Activated T-helper 1 cell treated with anti-CD3 and anti-CD28 coated beads, Interleukin-2, amount 50 U/mL, for 16 hours (primary cell): ENCODE results near the gene POLD2.

Experiments used
- DNase-seq, 2 donors: peaks; one replicate each; pipeline ENCODE4 v3.0.0-alpha.2; 2020; ENCODE audit warnings: low read depth in 1 of 2, low spot score in 1 of 2

POLD2 gene

DNA sequence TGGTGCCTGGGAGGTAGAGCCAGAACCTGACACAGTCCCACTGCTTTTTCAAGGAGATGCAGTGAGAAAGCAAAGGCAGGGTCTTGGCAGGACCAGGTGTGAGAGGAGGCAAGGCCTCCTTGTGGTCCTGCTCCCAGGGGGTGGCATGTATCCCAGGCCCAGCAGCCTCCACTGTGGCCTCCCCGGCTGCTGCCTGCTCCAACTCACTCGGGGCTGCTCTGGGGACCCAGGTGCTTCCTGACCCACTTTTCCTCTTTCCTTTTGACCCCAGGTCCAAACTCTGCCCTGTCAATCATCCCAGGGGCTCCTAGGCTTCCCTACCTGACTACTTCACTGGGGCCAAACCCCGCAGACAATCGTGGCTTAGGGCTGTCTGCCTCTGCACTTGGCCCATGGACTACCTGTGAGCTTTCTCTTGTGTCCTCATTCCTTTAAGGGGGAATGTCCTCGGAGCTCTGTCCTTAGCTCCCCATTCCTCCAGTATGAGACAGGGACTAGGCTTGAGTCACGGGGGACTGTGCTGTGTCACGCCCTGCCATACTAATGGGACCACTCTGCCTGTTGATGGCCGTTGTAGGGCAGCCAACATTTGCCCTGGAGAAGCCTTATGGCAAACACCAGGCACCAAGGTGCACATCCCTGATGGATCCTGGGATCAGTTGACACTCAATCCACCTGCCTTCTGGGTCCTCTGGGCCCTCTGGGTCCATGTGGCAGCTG lies 20.3 kb downstream of the POLD2 start:
- DNase-seq, result no peak

DNA sequence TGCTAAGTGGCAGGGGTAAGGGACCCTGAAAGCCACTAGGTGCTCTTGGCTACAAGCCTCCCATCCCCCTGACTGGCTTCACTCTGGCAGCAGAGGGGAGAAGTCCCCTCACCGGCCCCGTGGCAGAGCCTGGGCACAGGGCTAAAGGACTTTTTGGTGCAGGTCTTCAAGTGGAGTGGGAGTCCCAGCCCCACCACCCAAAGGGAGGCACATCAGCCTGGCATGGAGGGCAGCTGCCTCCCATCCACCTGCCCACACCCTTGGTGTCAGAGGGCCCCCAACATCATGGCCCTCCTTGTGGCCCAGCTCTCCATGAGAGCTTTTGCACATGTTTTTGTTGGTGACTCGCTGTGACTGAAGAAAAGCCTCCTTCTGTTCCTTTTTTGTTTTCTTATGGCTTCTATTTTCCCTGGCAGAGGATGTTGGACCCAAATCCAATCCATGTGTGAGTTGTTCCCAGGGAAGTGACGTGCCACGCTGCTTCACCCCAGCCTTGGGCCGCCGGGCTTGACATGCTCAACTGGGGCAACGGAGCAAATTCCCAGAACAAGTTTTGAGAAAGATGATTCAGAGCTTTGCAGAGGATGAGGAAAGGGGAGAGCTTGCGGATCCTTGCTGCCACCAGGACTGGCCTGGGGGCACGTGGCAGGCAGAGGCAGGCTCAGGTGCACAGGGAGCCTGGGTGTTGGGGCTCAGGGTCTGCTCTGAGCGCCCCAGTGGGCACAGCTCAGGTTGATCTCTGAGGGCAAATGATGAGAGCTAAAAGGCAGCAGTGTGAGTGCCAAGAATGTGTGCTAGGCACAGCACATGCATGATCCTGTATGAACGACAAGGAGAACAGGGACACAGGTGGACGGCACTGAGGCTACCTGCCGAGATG lies 21.1 kb downstream of the POLD2 start:
- DNase-seq, result no peak

DNA sequence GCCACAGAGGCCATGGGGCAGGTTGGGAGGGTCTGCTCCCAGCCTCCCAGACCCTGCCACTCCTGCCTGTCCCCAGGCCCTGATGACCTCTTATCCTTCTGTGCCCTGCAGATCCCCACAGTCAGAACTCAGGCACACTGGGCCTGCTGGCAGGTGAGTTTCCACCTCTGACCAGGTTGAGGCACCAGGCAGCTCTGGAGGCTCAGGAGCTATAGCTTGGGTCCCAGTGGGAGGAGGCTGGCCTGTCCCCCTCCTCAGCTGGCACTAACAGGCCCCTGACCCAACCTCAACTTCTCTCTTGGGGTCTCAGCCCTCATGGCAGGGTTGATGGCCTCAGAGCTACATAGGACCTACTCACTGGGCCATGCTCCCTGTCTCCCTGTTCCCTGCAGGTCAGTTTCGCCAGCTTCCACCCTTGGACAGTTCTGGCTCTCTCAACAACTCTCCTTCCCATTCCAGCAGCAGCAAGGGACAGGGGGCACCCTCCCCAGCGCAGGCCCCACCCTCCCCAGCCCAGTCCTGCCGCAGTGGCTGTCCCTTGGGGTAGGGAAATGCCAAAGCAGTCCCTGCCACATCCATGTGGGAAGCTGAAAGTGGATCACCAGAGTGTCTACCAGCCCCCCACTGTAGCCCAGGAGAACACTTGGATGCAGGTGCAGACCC lies 21.9 kb downstream of the POLD2 start:
- DNase-seq, result no peak

DNA sequence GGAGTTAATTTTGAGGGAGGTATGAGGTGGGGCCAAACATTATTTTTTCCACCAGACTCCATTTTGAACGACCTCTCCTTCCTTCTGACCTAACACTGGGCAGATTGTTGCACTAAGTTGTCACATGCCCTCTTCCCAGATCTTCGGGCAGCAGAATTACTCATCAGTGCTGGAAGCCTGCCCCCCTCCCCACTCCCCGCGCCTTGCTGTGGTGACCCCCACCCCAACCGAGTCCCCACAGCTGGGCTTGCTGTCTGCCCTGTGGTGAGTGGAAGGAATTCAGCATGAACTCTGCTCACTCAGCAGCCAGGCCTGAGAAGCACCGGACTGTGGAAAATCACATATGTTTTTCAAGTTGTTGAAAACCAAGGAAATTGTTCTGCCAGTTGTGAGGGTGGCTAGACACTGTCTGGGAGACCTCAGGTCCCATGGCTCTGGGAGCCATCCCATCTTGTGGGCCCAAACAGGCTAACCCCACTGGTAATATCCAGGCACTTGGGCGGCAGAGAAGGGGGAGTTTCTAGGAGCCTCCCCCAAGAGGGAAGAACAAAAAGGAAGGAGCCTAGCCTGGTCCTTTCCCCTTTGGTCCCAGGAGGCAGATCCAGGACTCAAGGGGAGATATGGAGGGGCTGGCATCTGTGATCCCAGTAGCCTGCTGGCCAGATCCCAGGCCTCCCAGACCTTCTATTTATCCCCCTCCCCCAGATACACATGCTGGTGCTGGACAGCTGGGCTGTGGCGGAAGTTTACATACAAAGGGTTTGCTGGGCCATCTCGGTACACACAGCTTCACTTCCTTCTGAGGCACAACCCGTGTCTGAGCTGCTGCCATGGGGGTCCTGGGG lies 22.7 kb downstream of the POLD2 start:
- DNase-seq, result no peak

DNA sequence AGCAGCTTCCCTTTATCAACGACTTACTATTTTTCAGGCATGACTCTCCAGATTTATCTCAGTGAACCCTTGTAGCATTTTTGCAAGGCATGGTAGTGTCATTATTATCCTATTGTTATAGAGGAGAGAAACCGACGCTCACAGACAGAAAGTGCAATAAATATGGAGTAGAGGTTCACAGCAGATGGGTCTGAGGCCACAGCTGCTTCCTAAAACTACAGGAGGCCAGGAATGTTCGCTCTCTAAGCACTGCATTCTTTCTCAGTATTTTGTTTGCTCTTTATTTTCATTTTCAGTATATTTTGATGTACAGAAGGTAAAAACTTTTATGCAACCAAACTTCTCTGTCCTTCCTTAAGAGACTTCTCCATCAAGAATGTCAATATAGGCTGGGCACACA lies 23.7 kb downstream of the POLD2 start:
- DNase-seq, result no peak

DNA sequence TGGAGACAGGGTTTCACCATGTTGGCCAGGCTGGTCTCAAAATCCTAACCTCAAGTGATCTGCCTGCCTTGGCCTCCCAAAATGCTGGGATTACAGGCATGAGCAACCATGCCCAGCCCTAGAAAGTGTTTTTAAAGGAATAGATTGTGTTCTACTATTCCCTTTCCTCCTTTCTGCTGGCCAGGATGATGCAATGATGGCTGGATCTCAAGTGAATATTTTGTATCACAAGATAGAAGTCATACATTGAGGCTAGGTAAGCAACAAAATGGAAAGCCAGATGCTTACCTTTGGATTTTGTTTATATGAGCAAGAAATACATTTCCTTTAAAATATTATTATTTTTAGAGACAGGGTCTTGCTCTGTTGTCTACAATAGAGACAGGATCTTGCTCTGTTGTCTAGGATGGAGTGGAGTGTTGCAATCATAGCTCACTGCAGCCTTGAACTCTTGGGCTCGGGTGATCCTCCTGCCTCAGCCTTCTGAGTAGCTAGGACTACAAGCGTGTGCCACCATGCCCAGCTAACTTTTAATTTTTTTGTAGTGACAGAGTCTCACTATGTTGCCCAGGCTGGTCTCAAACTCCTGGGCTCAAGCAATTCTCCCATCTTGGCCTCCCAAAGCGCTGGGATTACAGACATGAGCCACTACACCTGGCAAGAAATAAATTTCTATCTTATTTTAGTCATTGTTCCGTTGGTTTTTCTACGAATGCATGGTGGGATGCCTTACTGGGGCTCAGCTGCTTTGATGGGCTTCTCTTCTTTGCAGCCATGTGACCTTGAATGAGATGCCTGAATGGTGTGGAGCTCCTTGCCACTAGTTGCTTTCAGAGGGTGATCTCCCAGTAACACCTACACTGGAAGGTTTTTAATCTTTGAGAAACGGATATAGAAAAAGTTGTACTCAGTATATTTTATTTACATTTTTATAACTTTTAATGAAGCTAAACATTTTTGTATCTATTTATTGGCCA lies 25.0 kb downstream of the POLD2 start:
- no peak for DNase-seq

DNA sequence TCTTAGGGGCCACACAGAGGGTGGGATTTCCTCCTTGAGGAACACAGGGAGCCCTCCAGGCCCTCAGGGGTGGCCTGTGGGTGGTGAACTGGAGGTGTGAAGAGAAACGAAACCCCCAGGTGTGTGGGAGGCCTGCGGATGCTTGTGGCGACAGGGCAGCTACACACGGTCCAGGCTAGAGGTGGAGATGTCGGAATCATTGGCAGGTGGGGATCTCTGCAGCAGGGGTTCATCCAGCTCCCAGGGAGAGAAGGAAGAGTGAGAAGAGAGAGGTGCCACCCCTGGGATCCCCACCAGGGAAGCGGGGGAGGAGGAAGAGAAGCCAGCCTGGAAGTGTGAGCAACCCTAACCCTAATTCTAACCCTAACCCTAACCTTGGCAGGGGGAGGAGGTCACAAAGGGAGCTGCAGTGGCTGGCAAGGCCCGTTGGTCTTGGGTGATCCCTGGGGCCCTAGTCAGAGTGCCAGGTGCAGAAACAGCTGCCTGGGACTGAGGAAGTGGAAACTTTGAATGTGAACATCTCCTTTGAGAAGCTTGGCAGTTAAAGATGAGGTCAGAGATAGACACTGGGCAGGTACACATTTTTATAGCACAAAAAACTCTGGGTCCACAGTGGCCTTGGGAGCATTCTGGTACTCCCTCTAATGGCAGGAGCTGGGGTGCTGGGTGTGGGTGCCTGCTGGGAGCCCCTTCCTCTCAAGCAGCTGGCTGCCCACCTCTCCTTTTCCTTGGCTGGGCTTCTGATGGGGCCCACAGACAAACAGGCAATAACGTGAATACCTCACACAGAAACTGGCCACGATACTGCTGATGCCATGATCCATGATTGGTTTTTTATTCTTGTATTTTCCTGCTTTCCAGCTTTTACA lies 26.1 kb downstream of the POLD2 start:
- DNase-seq, result no peak

DNA sequence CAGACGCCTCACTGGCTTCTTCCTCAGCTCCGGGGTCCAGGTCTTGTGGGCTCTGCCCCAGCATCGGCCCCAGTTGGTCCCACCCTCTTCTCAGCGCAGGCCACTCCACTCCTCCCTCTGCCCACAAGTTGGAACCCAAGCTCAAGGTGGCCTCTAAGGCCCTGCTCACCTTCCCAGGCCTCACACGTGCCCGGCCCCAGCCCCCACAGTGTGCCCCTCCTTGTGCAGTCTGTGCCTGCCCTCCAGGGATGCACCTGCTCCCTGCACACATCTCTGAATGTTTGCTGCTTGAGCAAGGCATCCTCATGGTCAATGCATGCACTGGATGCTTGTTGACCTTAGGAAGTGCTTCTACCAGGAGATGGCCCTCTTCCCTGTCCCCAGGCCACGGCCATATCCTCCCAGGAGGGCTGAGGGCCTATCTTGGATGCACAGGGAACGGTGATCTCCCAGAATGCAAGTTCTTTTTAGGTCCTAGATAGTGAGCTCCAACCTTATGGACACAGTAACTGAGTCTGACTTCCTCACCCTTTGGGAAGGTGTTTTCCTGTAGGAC lies 26.9 kb downstream of the POLD2 start:
- no peak for DNase-seq

DNA sequence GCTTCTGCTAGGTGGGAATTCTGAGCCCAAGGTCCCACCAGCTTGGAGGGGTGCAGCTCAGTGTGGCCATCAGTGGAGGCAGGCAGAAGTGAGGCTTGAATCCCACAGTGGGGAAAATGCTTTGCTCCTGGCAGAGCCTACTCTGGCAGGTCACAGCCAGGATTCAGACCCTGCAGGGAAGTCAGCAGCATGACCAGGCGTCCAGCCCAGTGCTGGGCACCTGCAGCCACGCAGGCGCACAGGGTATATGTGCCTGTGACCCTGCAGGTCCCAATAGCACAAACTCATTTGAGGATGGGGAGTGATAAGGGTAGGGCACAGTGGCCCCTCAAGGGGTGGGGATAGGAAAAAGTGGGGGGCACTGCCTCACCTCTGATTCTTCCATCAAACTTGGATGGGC lies 27.6 kb downstream of the POLD2 start:
- DNase-seq, result no peak

DNA sequence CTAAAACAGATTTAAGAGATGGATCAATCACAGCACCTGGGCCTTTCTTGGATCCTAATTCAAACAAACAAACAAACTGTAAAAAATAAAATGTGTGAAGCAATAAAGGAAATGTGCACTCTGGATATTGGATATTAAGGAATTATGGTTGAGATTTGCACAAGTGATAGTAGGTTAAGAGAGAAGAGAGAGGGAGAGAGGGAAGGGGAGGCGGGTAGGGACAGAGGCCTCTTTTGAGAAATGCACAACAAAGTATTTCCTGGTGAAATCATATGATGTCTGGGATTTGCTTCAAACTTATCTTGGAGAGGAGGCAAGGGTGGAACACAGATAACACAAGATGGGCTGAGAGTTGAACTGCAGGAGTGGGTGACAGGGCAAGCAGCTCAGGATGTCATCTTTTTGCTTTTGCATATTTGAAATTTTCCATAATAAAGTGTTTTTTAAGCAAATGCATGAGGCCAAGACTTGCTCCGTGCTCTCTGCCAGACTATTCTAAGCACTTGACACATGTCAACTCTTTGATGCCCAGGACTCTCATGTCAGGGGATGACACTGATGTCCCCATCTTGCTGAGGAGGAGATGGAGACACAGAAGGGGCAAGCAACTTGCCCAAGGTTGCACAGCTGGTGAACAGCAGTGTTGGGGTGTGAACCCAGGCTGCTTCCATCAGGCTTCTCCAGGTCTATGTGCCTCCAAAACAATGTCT lies 28.3 kb downstream of the POLD2 start:
- no peak for DNase-seq

DNA sequence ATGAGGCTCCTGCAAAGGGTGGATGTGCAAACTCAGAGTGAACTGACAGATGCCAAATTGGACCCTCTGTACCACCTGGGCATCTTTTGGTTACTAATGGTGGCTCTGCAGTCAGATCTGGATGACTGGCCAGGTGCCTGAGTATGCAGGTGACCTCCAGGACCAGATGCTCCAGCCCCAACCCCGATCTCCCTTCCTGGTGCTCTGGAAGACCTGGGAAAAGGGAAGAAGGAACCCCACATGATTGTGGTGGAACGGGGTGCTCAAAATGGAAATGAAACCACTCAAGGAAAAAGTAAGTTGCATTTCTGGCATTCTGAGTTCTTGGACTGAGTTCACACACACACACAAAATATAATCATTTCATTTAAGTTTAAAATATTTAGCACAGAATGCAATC lies 29.0 kb downstream of the POLD2 start:
- no peak for DNase-seq

DNA sequence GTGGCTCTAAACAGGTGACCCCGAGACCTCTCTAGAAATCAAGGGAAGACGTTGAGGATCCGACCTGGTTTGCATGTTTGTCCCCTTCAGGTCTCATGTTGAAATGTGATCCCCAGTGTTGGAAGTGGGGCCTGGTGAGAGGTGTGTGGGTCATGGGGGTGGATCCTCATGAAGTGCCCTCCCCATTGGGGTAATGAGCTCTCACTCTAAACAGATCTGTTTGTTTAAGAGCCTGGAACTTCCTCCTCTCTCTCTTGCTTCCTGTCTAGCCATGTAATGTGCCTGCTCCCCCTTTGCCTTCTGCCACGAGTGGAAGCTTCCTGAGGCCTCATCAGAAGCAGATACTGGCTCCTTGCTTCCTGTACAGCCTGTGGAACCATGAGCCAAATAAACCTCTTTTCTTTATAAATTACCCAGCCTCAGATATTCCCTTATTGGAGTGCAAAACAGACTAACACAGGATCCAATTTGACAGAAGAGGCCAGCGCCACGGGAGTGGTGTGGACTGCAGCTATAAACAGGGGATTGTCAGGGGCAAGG lies 30.2 kb downstream of the POLD2 start:
- DNase-seq, result no peak

DNA sequence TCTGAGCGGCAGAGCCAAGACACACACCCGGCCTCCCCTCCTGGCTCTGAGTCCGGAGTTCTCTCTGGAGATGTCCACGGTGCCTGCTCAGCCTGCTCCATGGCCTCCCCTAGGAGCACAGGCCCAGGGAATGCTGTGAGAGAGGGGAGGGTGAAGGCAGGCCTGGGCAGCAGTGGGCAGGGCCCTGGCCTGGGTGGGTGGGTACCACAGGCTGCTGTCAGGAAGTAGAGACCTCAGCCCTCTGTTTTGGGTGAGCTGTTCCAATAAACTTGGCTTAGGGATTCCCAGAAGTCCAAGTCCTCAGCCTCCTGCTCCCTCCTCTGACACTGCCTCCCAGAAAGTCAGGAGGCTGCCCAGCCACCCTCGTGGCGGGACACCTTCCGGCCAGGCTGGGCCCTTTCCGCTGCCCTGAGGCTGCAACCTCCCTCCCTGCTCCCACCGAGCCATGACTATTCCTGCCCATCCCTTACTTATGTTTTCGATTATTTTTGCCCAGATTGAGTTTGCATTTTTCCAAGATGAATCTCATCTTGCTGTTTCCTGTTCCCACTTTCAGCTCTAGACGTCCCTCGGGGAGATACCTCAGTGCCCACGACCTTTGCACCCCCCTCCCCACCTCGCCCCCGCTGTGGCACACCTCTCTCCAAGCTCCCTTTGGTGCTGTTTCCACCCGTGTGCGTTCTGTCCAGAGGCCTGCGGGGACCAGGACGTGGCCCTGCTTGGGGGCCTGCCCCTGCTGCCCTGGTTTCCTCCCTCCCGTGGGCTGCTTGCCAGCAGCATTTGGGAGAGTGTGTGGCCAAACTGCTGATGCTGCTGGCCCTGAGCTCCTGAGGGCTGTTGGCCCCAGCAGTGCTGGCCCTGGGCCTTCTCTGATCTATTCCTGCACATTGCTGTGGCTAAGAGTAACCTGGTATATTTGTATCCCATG lies 35.2 kb downstream of the POLD2 start:
- DNase-seq, result no peak

DNA sequence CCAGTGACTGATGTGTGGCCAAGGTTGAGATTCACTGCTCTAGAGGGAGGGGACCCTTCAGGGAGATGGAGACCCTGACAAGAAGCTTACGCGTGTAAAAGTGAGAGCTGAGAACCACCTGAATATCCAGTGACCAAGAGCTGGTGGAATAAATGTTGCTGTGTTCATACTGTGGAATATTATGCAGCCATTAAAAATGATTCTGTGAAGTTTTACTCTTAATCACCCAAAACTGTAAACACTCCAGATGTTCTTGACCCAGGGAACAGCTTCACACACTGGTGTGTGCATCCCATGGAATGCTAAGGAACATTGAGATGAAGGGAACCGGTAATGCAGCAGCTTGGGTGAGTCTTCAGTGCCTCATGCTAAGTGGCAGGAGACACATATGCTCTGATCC lies 36.7 kb downstream of the POLD2 start:
- no peak for DNase-seq

DNA sequence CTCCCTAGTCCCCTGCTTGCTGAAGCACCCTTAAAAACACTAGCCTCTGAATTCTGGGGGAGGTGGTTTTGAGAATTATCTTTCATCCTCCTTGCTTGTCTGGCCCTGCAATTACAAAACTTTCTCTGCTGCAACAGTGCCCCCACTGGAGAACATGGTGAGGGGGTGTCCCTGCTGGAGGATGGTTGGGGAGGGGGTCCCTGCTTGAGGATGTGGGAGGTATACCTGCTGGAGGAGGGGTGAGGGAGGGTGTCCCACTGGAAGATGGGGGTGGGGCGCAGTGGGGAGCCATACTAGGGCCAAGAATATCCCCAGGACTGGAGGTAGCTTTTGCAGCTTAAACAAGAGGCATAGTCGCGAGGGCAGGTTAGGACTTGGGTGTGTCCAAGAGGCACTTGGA lies 37.8 kb downstream of the POLD2 start:
- no peak for DNase-seq

DNA sequence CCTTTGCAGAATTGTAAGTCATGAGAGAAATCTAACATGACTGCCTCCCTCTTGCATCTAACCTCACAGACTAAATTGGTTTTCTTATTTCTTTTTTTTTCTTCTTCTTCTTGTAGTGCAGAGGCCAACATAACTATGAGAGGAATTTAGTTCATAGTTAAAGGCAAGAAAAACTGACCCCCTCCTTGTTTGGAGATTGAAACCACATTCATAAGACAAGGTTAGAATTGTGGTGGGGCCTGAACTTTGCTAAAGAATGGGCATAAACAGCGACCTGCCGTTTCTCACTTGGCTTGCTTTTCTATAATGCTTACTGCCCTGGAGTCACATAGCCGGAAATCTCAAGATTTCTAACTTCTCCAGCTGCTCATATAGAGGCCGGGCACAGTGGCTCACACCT lies 38.6 kb downstream of the POLD2 start:
- DNase-seq, result no peak

DNA sequence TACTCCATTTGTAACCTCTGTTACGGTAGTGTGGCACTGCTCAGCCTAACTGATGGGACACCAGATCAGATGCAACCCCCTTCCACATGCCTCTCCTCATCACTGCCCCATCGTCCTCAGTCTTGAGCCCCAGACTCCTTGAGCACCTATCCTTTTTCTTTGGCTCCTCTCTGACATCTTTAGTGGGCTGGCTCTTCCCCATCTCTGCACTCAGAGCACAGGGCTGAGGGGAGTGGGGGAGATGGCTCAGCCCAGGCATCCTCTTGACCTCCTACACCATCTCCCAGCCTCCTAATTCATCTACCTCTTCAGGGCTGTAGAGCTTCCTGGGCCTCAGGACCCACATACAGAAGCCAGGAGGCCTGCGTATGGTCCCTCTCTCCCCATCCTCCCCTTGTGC lies 39.6 kb downstream of the POLD2 start:
- DNase-seq, result no peak
